ENCODE results near the gene STXBP6.

The STXBP6 gene

GRCh38 chr14:24891987-24892496 is 157.9 kb downstream of the STXBP6 start:
- DNase-seq (ENCODE audit: low read depth in 2 of 3, low spot score in 1 of 3) = no peak

GRCh38 chr14:24890716-24891115 is 159.2 kb downstream of the STXBP6 start:
- no peak for DNase-seq (ENCODE audit: low read depth in 2 of 3, low spot score in 1 of 3)

GRCh38 chr14:24889843-24890242 is 160.1 kb downstream of the STXBP6 start:
- DNase-seq (ENCODE audit: low read depth in 2 of 3, low spot score in 1 of 3) = no peak

- no peak for DNase-seq (ENCODE audit: low read depth in 2 of 3, low spot score in 1 of 3)
These were observed 161.4 kb downstream of the STXBP6 start for GRCh38 chr14:24888532-24888931.

GRCh38 chr14:24887623-24888304 is 162.2 kb downstream of the STXBP6 start:
- DNase-seq (ENCODE audit: low read depth in 2 of 3, low spot score in 1 of 3) = no peak

- DNase-seq (ENCODE audit: low read depth in 2 of 3, low spot score in 1 of 3) = no peak
These were observed 164.5 kb downstream of the STXBP6 start for GRCh38 chr14:24885410-24885913.

GRCh38 chr14:24883576-24883975 is 166.4 kb downstream of the STXBP6 start:
- DNase-seq (ENCODE audit: low read depth in 2 of 3, low spot score in 1 of 3) = no peak

GRCh38 chr14:24881116-24881893 is 168.6 kb downstream of the STXBP6 start:
- no peak for DNase-seq (ENCODE audit: low read depth in 2 of 3, low spot score in 1 of 3)

- DNase-seq (ENCODE audit: low read depth in 2 of 3, low spot score in 1 of 3) = no peak
These were observed 169.3 kb downstream of the STXBP6 start for GRCh38 chr14:24880689-24881088.

GRCh38 chr14:24879661-24880386 is 170.1 kb downstream of the STXBP6 start:
- DNase-seq (ENCODE audit: low read depth in 2 of 3, low spot score in 1 of 3) = no peak

GRCh38 chr14:24876996-24877395 is 173.0 kb downstream of the STXBP6 start:
- DNase-seq (ENCODE audit: low read depth in 2 of 3, low spot score in 1 of 3) = no peak

GRCh38 chr14:24875991-24876878 is 173.7 kb downstream of the STXBP6 start:
- no peak for DNase-seq (ENCODE audit: low read depth in 2 of 3, low spot score in 1 of 3)

- no peak for DNase-seq (ENCODE audit: low read depth in 2 of 3, low spot score in 1 of 3)
These were observed 174.6 kb downstream of the STXBP6 start for GRCh38 chr14:24875203-24875838.

GRCh38 chr14:24874514-24875202 is 175.3 kb downstream of the STXBP6 start:
- no peak for DNase-seq (ENCODE audit: low read depth in 2 of 3, low spot score in 1 of 3)

GRCh38 chr14:24873551-24873950 is 176.4 kb downstream of the STXBP6 start:
- DNase-seq (ENCODE audit: low read depth in 2 of 3, low spot score in 1 of 3) = no peak

GRCh38 chr14:24870949-24871701 is 178.8 kb downstream of the STXBP6 start:
- no peak for DNase-seq (ENCODE audit: low read depth in 2 of 3, low spot score in 1 of 3)

GRCh38 chr14:24868389-24868788 is 181.6 kb downstream of the STXBP6 start:
- DNase-seq (ENCODE audit: low read depth in 2 of 3, low spot score in 1 of 3) = no peak

- no peak for DNase-seq (ENCODE audit: low read depth in 2 of 3, low spot score in 1 of 3)
These were observed 183.8 kb downstream of the STXBP6 start for GRCh38 chr14:24866067-24866639.

All from stimulated activated CD4-positive, alpha-beta T cell treated with anti-CD3 and anti-CD28 coated beads, Interleukin-12 subunit alpha, Interleukin-12 subunit beta, amount 100 ng/mL, for 48 hours (primary cell).